GM18508 (cell line): ENCODE measurements around the gene CTTN.
"Not testable (repeated sequence)": the region's sequence is repeated elsewhere in the genome, so short reads cannot be mapped to it uniquely, and the experiment has no call there.

Experiments
- ATAC-seq: cut with Tn5 transposase; IDR thresholded peaks from one replicate; pipeline ENCODE4 v1.9.1; 2021; ENCODE audit warnings: moderate number of reproducible peaks; ENCODE audit not compliant: insufficient read depth, unreplicated experiment

Gene CTTN

GRCh38 chr11:70437111-70437784 is 38.9 kb downstream of the CTTN start:
- no peak for ATAC-seq

- no peak for ATAC-seq
Measured at GRCh38 chr11:70440206-70440605, 41.9 kb downstream of the CTTN start.

GRCh38 chr11:70443773-70444030 is 45.4 kb downstream of the CTTN start:
- ATAC-seq: no peak

GRCh38 chr11:70445091-70445490 is 46.8 kb downstream of the CTTN start:
- ATAC-seq: no peak

- ATAC-seq: no peak
Measured at GRCh38 chr11:70445605-70446004, 47.3 kb downstream of the CTTN start.

GRCh38 chr11:70448983-70449567 is 50.7 kb downstream of the CTTN start:
- no peak for ATAC-seq

GRCh38 chr11:70454197-70454767 is 56.0 kb downstream of the CTTN start:
- ATAC-seq: no peak

- ATAC-seq: not testable (repeated sequence)
Measured at GRCh38 chr11:70454811-70455210, 56.5 kb downstream of the CTTN start.

- ATAC-seq: no peak
Measured at GRCh38 chr11:70455354-70455753, 57.0 kb downstream of the CTTN start.

GRCh38 chr11:70456921-70457532 is 58.7 kb downstream of the CTTN start:
- no peak for ATAC-seq

- ATAC-seq: no peak
Measured at GRCh38 chr11:70458736-70459135, 60.4 kb downstream of the CTTN start.

GRCh38 chr11:70460111-70460510 is 61.8 kb downstream of the CTTN start:
- no peak for ATAC-seq

- ATAC-seq: no peak
Measured at GRCh38 chr11:70460964-70461363, 62.6 kb downstream of the CTTN start.

- no peak for ATAC-seq
Measured at GRCh38 chr11:70462818-70463477, 64.6 kb downstream of the CTTN start.

- no peak for ATAC-seq
Measured at GRCh38 chr11:70463478-70464255, 65.3 kb downstream of the CTTN start.

GRCh38 chr11:70464509-70465361 is 66.4 kb downstream of the CTTN start:
- ATAC-seq: no peak

GRCh38 chr11:70466154-70466553 is 67.8 kb downstream of the CTTN start:
- ATAC-seq: no peak

GRCh38 chr11:70466596-70466995 is 68.3 kb downstream of the CTTN start:
- ATAC-seq: no peak

- no peak for ATAC-seq
Measured at GRCh38 chr11:70467201-70468085, 69.1 kb downstream of the CTTN start.
